GM18870 (cell line): Measurements from ENCODE around the gene ZNF555.
A peak's percentile ranks its signal among the peaks of the same experiment; 100 is the strongest.
"Not testable (repeated sequence)": the region's sequence is repeated elsewhere in the genome, so short reads cannot be mapped to it uniquely, and the experiment has no call there.

ENCODE experiments used
- ATAC-seq: cut with Tn5 transposase; IDR thresholded peaks from one replicate; pipeline ENCODE4 v1.9.1; 2021; ENCODE audit warnings: moderate library complexity; ENCODE audit not compliant: unreplicated experiment

The ZNF555 gene

GRCh38 chr19:2806736-2807378 is 34.4 kb upstream of the ZNF555 start:
- no peak for ATAC-seq

GRCh38 chr19:2807379-2808128 is 33.7 kb upstream of the ZNF555 start:
- no peak for ATAC-seq

GRCh38 chr19:2808129-2808941 is 32.9 kb upstream of the ZNF555 start:
- no peak for ATAC-seq

DNA sequence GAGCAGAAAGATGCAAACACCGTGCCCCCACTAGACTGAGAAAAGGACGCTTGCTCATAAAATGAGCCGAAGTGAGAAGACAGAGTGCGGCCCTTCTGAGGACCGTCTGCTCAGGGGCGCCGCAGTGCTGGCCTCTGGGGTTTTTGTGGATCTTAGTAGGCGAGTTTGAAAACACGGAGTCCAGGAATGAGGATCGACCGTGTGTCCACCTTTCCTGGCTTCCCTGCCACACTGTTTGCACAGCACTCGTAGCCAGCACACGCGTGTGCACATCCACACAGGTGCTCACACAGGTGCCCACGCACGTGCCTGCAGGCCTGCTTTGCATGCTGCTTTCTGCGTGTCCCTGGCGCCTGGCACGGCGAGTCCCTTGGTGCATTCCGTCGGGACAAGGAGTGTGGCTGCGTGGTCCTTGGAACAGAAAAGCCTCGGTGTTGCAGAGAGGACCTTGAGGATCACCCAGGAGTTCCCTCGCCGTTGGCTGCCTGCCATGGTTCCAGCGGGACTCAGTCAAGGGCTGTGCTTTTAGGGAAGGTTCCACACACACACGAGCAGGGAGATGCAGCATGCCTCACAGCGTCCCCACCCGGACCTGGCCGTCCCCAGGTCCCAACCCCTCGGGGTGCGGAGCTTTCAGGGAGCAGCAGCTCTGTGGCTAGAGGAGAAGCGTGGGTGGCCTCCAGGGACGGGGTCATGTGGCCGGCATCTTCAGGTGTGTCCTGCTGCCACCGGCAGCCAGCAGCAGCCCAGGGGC is 31.7 kb upstream of the ZNF555 start:
- ATAC-seq: no peak

DNA sequence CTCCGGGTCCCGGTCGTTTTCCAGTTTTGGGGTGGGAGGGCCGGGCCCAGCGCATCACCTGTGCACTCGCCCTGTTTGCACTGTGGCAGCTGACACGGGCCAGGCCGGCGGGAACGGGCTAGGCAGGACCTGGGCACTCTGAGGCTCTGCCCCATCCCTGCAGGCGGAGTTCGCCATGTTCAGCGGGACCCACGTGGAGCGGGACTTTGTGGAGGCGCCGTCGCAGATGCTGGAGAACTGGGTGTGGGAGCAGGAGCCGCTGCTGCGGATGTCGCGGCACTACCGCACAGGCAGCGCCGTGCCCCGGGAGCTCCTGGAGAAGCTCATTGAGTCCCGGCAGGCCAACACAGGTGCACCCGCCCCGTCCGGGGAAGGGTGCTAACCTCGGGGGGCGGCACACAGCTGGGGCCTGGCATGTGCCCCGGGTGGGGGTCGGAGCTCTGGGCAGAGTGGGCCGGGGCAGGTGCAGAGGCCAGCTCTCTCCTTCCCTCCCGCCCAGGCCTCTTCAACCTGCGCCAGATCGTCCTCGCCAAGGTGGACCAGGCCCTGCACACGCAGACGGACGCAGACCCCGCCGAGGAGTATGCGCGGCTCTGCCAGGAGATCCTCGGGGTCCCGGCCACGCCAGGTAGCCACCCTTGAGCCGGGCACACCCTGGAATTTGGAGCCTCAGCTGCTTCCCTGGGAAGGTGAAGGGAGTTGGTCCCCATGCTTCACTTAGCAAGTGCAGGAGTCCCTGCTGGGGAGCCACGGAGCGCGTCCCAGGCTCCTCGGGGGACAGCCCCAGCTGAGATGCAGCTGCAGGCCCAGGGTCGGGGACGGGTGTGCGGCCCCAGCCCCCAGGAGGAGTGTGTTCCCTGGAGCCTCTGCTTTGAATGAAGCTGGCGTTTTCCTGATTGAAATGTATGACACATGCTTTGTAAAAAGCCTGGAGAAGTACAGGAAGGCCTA is 30.9 kb upstream of the ZNF555 start:
- ATAC-seq: no peak

DNA sequence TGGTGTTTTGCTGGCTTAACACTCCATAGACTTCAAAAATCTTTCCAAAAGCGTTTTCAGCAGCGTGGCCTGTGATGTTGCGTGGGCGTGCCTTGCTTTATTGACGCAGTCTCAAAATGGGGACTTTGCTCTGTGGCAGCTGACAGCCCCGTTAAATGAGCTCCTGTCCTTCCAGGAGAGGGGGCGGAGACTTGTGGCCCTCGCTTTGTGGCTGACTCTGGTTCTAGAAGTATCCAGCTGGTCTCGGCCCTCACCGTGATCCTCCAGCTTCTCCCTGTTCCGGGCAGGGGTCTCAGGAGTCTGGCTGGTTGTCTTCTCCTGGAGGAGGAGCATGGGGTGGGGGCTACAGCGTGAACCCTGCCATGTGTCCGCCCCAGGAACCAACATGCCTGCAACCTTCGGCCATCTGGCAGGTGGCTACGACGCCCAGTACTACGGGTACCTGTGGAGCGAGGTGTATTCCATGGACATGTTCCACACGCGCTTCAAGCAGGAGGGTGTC is 30.0 kb upstream of the ZNF555 start:
- no peak for ATAC-seq

DNA sequence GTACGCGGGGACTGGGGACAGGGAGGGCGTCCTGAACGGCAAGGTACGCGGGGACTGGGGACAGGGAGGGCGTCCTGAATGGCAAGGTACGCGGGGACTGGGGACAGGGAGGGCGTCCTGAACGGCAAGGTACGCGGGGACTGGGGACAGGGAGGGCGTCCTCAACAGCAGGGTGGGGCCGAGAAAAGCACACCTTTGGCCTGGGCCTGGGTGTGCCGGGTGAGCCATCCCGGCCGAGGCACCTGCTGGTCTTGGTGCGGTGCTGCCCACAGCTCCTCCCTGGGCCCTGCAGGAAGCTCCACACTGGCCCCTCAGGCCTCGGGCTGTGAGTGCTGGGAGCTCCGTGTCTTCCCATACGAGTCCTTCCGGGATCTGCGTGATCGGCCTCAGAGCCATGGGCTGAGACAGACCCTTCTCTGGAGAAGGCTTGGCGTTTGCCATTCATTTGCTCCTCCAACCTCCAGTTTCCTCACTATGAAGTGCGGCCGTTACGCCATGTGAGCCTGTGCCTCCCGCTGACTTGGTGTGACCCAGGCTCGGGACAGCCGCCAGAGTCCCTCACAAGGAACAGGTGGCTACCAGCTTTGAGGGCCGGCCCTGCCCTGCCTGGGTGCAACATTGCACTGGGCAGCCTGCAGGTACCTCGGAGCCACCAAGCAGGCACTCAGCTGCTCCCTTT is 29.4 kb upstream of the ZNF555 start:
- ATAC-seq: no peak

GRCh38 chr19:2812414-2813234 is 28.7 kb upstream of the ZNF555 start:
- no peak for ATAC-seq

- no peak for ATAC-seq
Observed at GRCh38 chr19:2813235-2814160, 27.8 kb upstream of the ZNF555 start.

GRCh38 chr19:2814426-2814825 is 26.8 kb upstream of the ZNF555 start:
- ATAC-seq: no peak

GRCh38 chr19:2815191-2815614 is 26.1 kb upstream of the ZNF555 start:
- ATAC-seq: no peak

- ATAC-seq: no peak
Observed at GRCh38 chr19:2815923-2816322, 25.4 kb upstream of the ZNF555 start.

DNA sequence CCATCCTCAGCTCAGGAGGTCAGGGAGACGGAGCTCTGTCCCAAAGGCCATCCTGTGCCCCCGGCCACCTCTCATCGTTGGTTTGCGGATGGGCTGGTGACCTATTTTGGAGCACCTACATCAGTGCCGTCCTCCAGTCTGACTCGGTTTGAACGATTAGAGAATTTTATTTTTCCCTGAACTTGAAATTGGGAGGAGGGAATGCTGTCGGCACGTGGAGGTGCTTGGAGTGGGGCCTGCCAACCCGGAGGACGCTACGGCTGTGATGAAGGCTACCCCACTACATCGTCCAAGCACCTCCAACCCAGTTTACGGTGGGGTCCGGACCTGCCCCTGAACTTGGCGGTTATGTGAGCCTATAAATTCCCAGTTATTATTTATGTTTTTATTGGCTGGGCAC is 24.6 kb upstream of the ZNF555 start:
- no peak for ATAC-seq

DNA sequence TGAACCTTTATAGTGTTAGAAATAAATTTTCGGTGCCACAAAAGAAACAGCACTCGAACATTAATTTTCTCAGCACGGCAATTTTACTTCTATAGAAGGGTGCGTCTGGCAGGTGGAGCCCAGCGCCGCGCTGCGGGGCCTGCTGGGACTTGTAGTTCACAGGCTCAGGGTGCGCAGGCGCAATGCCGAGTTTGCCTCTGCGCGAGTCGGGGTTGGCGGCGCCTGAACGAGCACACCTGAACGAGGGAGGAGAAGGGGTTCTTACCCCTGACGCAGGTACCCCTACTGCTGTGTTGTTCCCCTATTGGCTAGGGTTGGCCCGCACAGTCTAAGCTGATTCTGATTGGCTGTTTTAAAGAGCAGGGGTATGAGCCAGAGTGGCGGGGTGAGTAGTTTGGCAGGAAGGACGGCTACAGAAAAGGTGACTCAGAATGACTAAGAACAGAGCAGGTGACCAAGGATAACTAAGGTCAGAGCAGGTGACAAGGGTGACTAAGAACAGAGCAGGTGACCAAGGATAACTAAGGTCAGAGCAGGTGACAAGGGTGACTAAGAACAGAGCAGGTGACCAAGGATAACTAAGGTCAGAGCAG is 23.9 kb upstream of the ZNF555 start:
- ATAC-seq: not testable (repeated sequence)

- ATAC-seq: peak; percentile 71
Observed at GRCh38 chr19:2819540-2820111, 21.6 kb upstream of the ZNF555 start, which contains the start of gene ZNF554. Gene ZNF554, plus strand, starts transcription at chr19:2819868. Its CDS starts 204 bp downstream, at chr19:2820072.

- no peak for ATAC-seq
Observed at GRCh38 chr19:2820112-2820702, 21.1 kb upstream of the ZNF555 start.
